Nephron (organoid): ENCODE results near the gene GRB7.

ENCODE experiments used
- H3K27ac Mint-ChIP-seq, 3 experiments: 2 replicates each; pipeline ENCODE4 v1.8.0; 2020; ENCODE audit warnings: mixed read lengths in 3 of 3, mild to moderate bottlenecking in 2 of 3, moderate library complexity in 1 of 3
- H3K27me3 Mint-ChIP-seq: 2 replicates; pipeline ENCODE4 v1.8.0; 2021; ENCODE audit warnings: low read depth, mild to moderate bottlenecking, moderate library complexity, mixed read lengths
- H3K36me3 Mint-ChIP-seq: 2 replicates; pipeline ENCODE4 v1.8.0; 2020; ENCODE audit warnings: low read depth, mixed read lengths
- H3K4me1 Mint-ChIP-seq: 2 replicates; pipeline ENCODE4 v1.8.0; 2020; ENCODE audit warnings: mixed read lengths
- H3K4me3 Mint-ChIP-seq, 3 experiments: 2 replicates each; pipeline ENCODE4 v1.8.0; 2020; ENCODE audit warnings: mild to moderate bottlenecking in 3 of 3, mixed read lengths in 3 of 3, moderate library complexity in 2 of 3
- H3K9me3 Mint-ChIP-seq: 2 replicates; pipeline ENCODE4 v1.8.0; 2020; ENCODE audit warnings: mixed read lengths
- CTCF ChIP-seq, 3 experiments: fragments of 200-600 bp; sonication (generic); IDR thresholded peaks; one replicate each; pipeline ENCODE4 v1.5.0; 2021; ENCODE audit warnings: antibody characterized with exemption in 3 of 3; ENCODE audit not compliant: unreplicated experiment in 3 of 3

Gene GRB7

GRCh38 chr17:39782481-39782880 is 44.7 kb downstream of the GRB7 start:
- H3K4me1 Mint-ChIP-seq = no peaks in the 10 kb centered on the region
- peaks cover 28% of the 10 kb centered on the region for H3K27me3 Mint-ChIP-seq
- no peaks in the 10 kb centered on the region for H3K9me3 Mint-ChIP-seq
- no peak overlapping the region for H3K27ac Mint-ChIP-seq
- no peak for TF ChIP-seq CTCF (IDR thresholded peaks at IDR 0.05; ENCODE audit: unreplicated experiment in 3 of 3)
- H3K36me3 Mint-ChIP-seq = no peaks in the 10 kb centered on the region
- no peak overlapping the region for H3K4me3 Mint-ChIP-seq

- no peak overlapping the region for H3K27ac Mint-ChIP-seq
- TF ChIP-seq CTCF (IDR thresholded peaks at IDR 0.05; ENCODE audit: unreplicated experiment in 3 of 3) = no peak
- H3K27me3 Mint-ChIP-seq = peaks cover 24% of the 10 kb centered on the region
- no peaks in the 10 kb centered on the region for H3K9me3 Mint-ChIP-seq
- no peaks in the 10 kb centered on the region for H3K4me1 Mint-ChIP-seq
- no peak overlapping the region for H3K4me3 Mint-ChIP-seq
- H3K36me3 Mint-ChIP-seq = no peaks in the 10 kb centered on the region
Measured at GRCh38 chr17:39782980-39783379, 45.2 kb downstream of the GRB7 start.

GRCh38 chr17:39787041-39787440 is 49.3 kb downstream of the GRB7 start:
- no peaks in the 10 kb centered on the region for H3K4me1 Mint-ChIP-seq
- TF ChIP-seq CTCF (IDR thresholded peaks at IDR 0.05; ENCODE audit: unreplicated experiment in 3 of 3) = no peak
- H3K36me3 Mint-ChIP-seq = no peaks in the 10 kb centered on the region
- no peak overlapping the region for H3K27ac Mint-ChIP-seq
- no peaks in the 10 kb centered on the region for H3K9me3 Mint-ChIP-seq
- no peak overlapping the region for H3K4me3 Mint-ChIP-seq
- peaks cover 18% of the 10 kb centered on the region for H3K27me3 Mint-ChIP-seq

GRCh38 chr17:39787743-39788484 is 50.2 kb downstream of the GRB7 start:
- Mint-ChIP-seq H3K27ac (no peak overlapping the region), H3K27me3 (peaks cover 15% of the 10 kb centered on the region), H3K36me3 (no peaks in the 10 kb centered on the region), H3K9me3 (no peaks in the 10 kb centered on the region), H3K4me1 (no peaks in the 10 kb centered on the region), H3K4me3 (no peak overlapping the region)
- TF ChIP-seq CTCF (IDR thresholded peaks at IDR 0.05; ENCODE audit: unreplicated experiment in 3 of 3) = no peak

- Mint-ChIP-seq H3K27me3 (peaks cover 14% of the 10 kb centered on the region), H3K4me3 (no peak overlapping the region), H3K4me1 (no peaks in the 10 kb centered on the region), H3K36me3 (no peaks in the 10 kb centered on the region), H3K27ac (no peak overlapping the region), H3K9me3 (no peaks in the 10 kb centered on the region)
- no peak for TF ChIP-seq CTCF (IDR thresholded peaks at IDR 0.05; ENCODE audit: unreplicated experiment in 3 of 3)
Measured at GRCh38 chr17:39791111-39791992, 53.6 kb downstream of the GRB7 start.
